ENCODE measurements around the gene LYPD6B.

DNA sequence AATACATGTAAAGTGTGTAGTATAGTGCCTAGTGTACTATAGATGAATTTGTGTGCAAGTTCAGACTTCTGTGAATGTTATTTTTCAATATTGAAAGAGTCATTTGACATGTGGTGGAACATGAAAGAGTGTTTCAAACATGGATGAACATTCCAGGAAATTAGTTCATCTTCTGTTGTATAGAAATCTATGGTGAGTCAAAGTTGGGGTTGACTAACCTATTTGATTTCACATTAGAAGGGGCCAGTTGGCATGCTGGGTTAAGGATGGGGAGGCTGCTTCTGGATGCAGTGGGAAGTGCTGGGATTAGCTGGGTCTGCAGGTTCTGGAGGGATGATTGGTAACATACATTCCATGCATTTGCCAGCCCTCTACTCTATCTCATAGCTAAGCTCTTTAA lies 50.6 kb downstream of the LYPD6B start:
- TF ChIP-seq POLR2A (IDR thresholded peaks at IDR 0.05) (no peak), POLR2AphosphoS5 (IDR thresholded peaks at IDR 0.05) (no peak)
- TF ChIP-seq, protein P1, sequence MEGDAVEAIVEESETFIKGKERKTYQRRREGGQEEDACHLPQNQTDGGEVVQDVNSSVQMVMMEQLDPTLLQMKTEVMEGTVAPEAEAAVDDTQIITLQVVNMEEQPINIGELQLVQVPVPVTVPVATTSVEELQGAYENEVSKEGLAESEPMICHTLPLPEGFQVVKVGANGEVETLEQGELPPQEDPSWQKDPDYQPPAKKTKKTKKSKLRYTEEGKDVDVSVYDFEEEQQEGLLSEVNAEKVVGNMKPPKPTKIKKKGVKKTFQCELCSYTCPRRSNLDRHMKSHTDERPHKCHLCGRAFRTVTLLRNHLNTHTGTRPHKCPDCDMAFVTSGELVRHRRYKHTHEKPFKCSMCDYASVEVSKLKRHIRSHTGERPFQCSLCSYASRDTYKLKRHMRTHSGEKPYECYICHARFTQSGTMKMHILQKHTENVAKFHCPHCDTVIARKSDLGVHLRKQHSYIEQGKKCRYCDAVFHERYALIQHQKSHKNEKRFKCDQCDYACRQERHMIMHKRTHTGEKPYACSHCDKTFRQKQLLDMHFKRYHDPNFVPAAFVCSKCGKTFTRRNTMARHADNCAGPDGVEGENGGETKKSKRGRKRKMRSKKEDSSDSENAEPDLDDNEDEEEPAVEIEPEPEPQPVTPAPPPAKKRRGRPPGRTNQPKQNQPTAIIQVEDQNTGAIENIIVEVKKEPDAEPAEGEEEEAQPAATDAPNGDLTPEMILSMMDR (IDR thresholded peaks at IDR 0.05 in 8 of 11, conservative IDR thresholded peaks at IDR 0.05 in 3 of 11): no peak

Measured in spleen (tissue), 7 donors.